Naive thymus-derived CD4-positive, alpha-beta T cell (primary cell): Measurements from ENCODE around the gene GRIA3. TPM values are rescaled to one million over a fixed set of nuclear protein-coding genes. Genes with fewer than 3 reads are reported as not detected.

Source experiments
- ATAC-seq: fragments of 150-1000 bp; cut with Tn5 transposase; 2 replicates; pipeline ENCODE4 v1.10.0; 2021; ENCODE audit warnings: mild to moderate bottlenecking, moderate library complexity
- CTCF ChIA-PET: fragments of 350-600 bp; sonication (Branson Sonifier 250); formaldehyde crosslinking; loops from one replicate; lab custom pipeline; 2021; ENCODE audit warnings: antibody characterized with exemption; lab: Charles Lee
- POLR2A ChIA-PET: fragments of 350-600 bp; sonication (Branson Sonifier 250); formaldehyde crosslinking; loops from one replicate; lab custom pipeline; 2021; ENCODE audit warnings: antibody characterized with exemption, inconsistent platforms; lab: Charles Lee
- DNase-seq, 9 donors: peaks; one replicate each; pipeline versions ENCODE4 v3.0.0 to v3.0.0-alpha.2; 2020 to 2022; ENCODE audit warnings: mixed read lengths in 1 of 9
- H3K27ac ChIP-seq: one replicate; pipeline ENCODE4 v1.7.0; 2013; ENCODE audit warnings: mild to moderate bottlenecking, low read depth, low read length, moderate library complexity
- H3K27me3 ChIP-seq, 2 donors: one replicate each; pipeline ENCODE4 v1.7.0; 2013; ENCODE audit warnings: low read length in 2 of 2, mild to moderate bottlenecking in 2 of 2, moderate library complexity in 2 of 2; ENCODE audit not compliant: control insufficient read depth in 2 of 2, insufficient read depth in 2 of 2
- H3K36me3 ChIP-seq, 3 experiments: 1 replicate in 2 of 3; 2 replicates in 1 of 3; pipeline ENCODE4 v1.7.0; 2013; ENCODE audit warnings: low read length in 3 of 3, mild to moderate bottlenecking in 3 of 3, moderate library complexity in 1 of 3; ENCODE audit not compliant: insufficient read depth in 3 of 3, control insufficient read depth in 2 of 3
- H3K4me1 ChIP-seq, 2 donors: one replicate each; pipeline ENCODE4 v1.7.0; 2013; ENCODE audit warnings: low read length in 2 of 2, mild to moderate bottlenecking in 2 of 2, moderate library complexity in 1 of 2; ENCODE audit not compliant: control insufficient read depth in 2 of 2, insufficient read depth in 2 of 2
- H3K4me3 ChIP-seq: 2 replicates; pipeline ENCODE4 v1.7.0; 2013; ENCODE audit warnings: mild to moderate bottlenecking, low read length
- H3K9me3 ChIP-seq, 3 experiments: 1 replicate in 2 of 3; 2 replicates in 1 of 3; pipeline ENCODE4 v1.7.0; 2013; ENCODE audit warnings: low read length in 3 of 3; ENCODE audit not compliant: control insufficient read depth in 2 of 3
- H3K27ac Mint-ChIP-seq, 9 donors: one replicate each; pipeline ENCODE4 v1.8.0; 2020 to 2022; ENCODE audit warnings: mixed read lengths in 9 of 9, mild to moderate bottlenecking in 8 of 9, moderate library complexity in 5 of 9, inconsistent platforms in 2 of 9
- H3K27me3 Mint-ChIP-seq, 5 donors: one replicate each; pipeline ENCODE4 v1.8.0; 2021 to 2022; ENCODE audit warnings: mixed read lengths in 5 of 5, mild to moderate bottlenecking in 1 of 5
- H3K36me3 Mint-ChIP-seq, 5 donors: one replicate each; pipeline ENCODE4 v1.8.0; 2020 to 2022; ENCODE audit warnings: mixed read lengths in 5 of 5, mild to moderate bottlenecking in 3 of 5, inconsistent platforms in 1 of 5
- H3K4me1 Mint-ChIP-seq, 7 donors: one replicate each; pipeline ENCODE4 v1.8.0; 2020 to 2022; ENCODE audit warnings: mixed read lengths in 7 of 7, mild to moderate bottlenecking in 3 of 7, inconsistent platforms in 1 of 7
- H3K4me3 Mint-ChIP-seq, 10 donors: one replicate each; pipeline ENCODE4 v1.8.0; 2020 to 2022; ENCODE audit warnings: mild to moderate bottlenecking in 10 of 10, mixed read lengths in 10 of 10, moderate library complexity in 6 of 10, inconsistent platforms in 2 of 10
- H3K9me3 Mint-ChIP-seq, 11 donors: one replicate each; pipeline ENCODE4 v1.8.0; 2020 to 2022; ENCODE audit warnings: mixed read lengths in 11 of 11, mild to moderate bottlenecking in 4 of 11, inconsistent platforms in 1 of 11, moderate library complexity in 1 of 11
- intact Hi-C, 2 donors: fragments of 100-400 bp; cut with micrococcal nuclease; formaldehyde crosslinking; loops; one replicate each; pipeline ENCODE4 v1.15.1; 2023
- polyA plus RNA-seq, 2 donors: library from polyadenylated mRNA; unstranded; fragments of 300-500 nt; fragmentation: Illumina TruSeq; gene quantifications; one replicate each; pipeline ENCODE4 v1.2.3, GENCODE V29; 2021
- total RNA-seq, 6 experiments: library from RNA in 5 of 6; stranded (reverse) in 5 of 6; gene quantifications; 1 replicate in 5 of 6; 2 replicates in 1 of 6; pipeline ENCODE4 v1.2.3 and lab custom pipeline; 2021 to 2026

The GRIA3 gene
- total and polyA plus RNA-seq, 7 experiments from 2014 or later: not detected

DNA sequence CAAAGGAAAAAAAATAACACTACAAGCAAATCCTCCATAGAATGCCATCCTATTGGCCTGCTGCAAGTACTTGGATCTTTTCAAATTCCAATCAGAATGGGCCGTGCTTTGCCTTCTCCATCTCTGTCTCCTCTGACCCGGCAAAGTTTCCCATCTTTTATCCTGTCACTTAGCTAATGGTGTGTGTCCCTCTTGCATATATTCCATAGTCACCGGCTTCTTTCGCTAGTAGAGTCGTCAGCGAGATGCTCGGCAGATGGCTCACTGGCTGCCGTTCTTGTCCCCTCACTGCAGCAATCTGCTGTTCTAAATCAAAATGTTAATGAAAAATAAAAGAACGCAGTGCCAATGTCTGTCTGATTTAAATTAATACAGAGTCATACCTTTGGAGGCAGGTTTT is 22.1 kb downstream of the GRIA3 start:
- no peak overlapping the region for H3K27ac Mint-ChIP-seq

DNA sequence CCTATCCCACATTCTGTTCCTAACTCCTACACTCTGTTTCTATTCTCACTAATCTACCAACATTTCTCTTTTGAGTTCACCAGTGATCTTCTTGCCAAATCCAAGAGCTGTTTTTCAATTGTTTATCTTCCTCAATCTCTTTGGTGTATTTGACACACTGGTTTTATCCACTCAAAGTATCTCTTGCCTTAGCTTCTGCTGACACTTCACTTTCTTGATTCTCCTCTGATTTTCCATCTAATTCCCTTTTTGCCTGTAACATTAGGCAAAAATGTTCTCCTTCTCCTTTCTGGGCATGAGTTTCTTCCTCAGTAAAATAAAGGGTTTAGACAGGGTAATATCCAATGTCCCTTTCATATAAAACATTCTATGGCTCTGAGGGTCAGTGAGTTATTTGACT is 26.2 kb downstream of the GRIA3 start:
- H3K4me1 Mint-ChIP-seq: no peaks in the 10 kb centered on the region
- H3K4me1 ChIP-seq: no peaks in the 10 kb centered on the region
- H3K27ac Mint-ChIP-seq: no peak overlapping the region
- no peak overlapping the region for H3K4me3 Mint-ChIP-seq
- ChIA-PET POLR2A (no interaction called here), CTCF (no interaction called here)
- no peaks in the 10 kb centered on the region for H3K9me3 ChIP-seq
- no peak overlapping the region for H3K27ac ChIP-seq
- peaks cover 0 to 10% (median 4%) of the 10 kb centered on the region in 5 donors for H3K27me3 Mint-ChIP-seq
- no peaks in the 10 kb centered on the region for H3K36me3 Mint-ChIP-seq
- ATAC-seq (no peak), DNase-seq (no peak)
- intact Hi-C loops: no loop called here
- H3K27me3 ChIP-seq: no peaks in the 10 kb centered on the region
- no peaks in the 10 kb centered on the region for H3K36me3 ChIP-seq
- peaks cover 0 to under 1% (median 0%) of the 10 kb centered on the region in 11 donors for H3K9me3 Mint-ChIP-seq
- no peak overlapping the region for H3K4me3 ChIP-seq

More for the DNA sequence above, 22.1 kb downstream of the GRIA3 start:
- Histone ChIP-seq H3K27ac (no peak overlapping the region), H3K4me3 (no peak overlapping the region), H3K27me3 (no peaks in the 10 kb centered on the region), H3K9me3 (no peaks in the 10 kb centered on the region), H3K4me1 (no peaks in the 10 kb centered on the region), H3K36me3 (no peaks in the 10 kb centered on the region)
- ATAC-seq (no peak), DNase-seq (no peak)
- intact Hi-C loops: no loop called here
- ChIA-PET CTCF (no interaction called here), POLR2A (no interaction called here)
- Mint-ChIP-seq H3K4me1 (no peaks in the 10 kb centered on the region), H3K4me3 (no peak overlapping the region), H3K9me3 (no peaks in the 10 kb centered on the region), H3K27me3 (peaks cover 0 to 6% (median 4%) of the 10 kb centered on the region in 5 donors), H3K36me3 (no peaks in the 10 kb centered on the region)

DNA sequence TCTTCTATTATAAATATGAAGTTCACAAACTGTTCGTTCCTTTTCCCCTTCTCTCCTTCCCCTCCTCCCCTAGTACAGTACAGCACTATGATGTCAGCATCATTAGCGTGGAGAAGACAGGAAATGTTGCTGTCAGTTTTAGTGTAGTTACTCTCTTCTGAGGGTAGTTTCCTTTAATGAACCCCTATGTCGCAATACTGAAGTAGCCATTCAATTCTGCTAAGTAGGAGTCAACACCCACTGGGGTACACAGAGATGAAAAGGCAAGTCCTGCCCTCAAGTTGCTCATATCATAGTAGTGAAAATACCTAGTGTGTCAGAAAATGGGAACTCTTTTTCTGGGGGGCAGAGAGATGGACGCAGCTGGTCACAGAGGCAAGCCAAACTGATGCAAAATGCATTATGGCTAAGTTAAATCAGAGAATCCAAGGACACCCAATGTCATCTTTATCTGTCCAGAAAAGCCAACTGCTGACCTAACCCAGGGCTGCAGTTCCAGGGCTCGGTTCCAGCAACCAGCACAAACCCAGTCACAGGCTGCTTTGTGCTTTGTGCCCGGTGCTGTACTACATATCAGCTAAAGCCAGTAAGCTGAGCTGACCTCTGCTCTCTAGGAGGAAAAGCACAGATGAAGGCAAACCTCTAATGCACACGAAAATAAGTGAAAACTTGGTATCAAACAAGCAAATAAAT is 31.5 kb downstream of the GRIA3 start:
- H3K4me1 ChIP-seq: no peaks in the 10 kb centered on the region
- H3K9me3 ChIP-seq: no peaks in the 10 kb centered on the region
- Mint-ChIP-seq H3K27me3 (peaks cover 0 to 5% (median 0%) of the 10 kb centered on the region in 5 donors), H3K4me1 (peaks cover 0 to 2% (median 0%) of the 10 kb centered on the region in 7 donors), H3K9me3 (peaks cover 0 to 2% (median 0%) of the 10 kb centered on the region in 11 donors), H3K36me3 (no peaks in the 10 kb centered on the region), H3K4me3 (no peak overlapping the region), H3K27ac (no peak overlapping the region)
- CTCF ChIA-PET: no interaction called here
- POLR2A ChIA-PET: no interaction called here
- DNase-seq: no peak
- no peaks in the 10 kb centered on the region for H3K36me3 ChIP-seq
- no peak overlapping the region for H3K4me3 ChIP-seq
- H3K27me3 ChIP-seq: no peaks in the 10 kb centered on the region
- intact Hi-C loops: no loop called here
- ATAC-seq: no peak
- H3K27ac ChIP-seq: no peak overlapping the region

DNA sequence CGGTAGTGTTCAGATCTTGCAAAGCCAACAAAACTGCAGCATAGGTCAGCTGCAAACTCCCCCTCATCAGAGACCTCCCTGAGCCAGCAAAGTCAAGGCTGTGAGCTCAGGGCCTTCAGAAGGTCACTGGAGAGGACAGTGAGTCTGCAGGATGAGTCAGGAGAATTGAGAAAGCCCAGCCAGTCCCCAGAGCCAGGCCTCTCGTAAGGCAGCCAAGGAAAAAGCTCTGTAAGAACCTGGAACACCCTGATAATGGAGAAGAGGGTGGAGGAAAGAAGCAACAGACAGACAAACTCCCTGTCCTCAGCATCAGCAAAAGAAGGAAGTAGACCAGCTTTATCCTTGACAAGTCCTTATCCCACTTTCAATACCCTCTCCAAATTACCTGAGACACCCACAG is 33.0 kb downstream of the GRIA3 start:
- ATAC-seq (no peak), DNase-seq (no peak)
- ChIA-PET POLR2A (no interaction called here), CTCF (no interaction called here)
- intact Hi-C loops: no loop called here
- Mint-ChIP-seq H3K27ac (no peak overlapping the region), H3K9me3 (peaks cover 0 to 2% (median 0%) of the 10 kb centered on the region in 11 donors), H3K4me3 (no peak overlapping the region), H3K4me1 (peaks cover 0 to 2% (median 0%) of the 10 kb centered on the region in 7 donors), H3K27me3 (no peaks in the 10 kb centered on the region), H3K36me3 (no peaks in the 10 kb centered on the region)
- no peaks in the 10 kb centered on the region for H3K9me3 ChIP-seq
- H3K27ac ChIP-seq: no peak overlapping the region
- no peaks in the 10 kb centered on the region for H3K36me3 ChIP-seq
- H3K27me3 ChIP-seq: no peaks in the 10 kb centered on the region
- H3K4me1 ChIP-seq: no peaks in the 10 kb centered on the region
- no peak overlapping the region for H3K4me3 ChIP-seq

DNA sequence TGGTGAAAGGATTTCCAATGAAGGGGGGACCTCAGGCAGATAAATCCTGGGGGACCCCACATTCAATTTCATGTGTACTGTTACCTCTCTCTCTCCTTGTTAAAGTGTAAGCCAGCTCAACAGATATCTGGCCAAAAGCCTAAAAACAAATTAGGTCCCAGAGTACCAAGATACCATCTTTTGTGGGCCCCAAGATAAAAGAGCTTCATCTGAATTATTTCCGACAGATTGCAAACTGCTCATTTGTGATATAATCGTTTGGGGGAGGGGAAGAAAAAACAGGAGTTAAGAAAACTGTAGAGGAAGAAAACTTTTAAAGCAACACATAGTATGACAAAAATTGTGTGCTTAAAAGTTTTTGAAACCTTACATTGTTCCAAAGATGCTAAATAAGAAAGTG is 33.6 kb downstream of the GRIA3 start:
- intact Hi-C loops: no loop called here
- ATAC-seq: no peak

DNA sequence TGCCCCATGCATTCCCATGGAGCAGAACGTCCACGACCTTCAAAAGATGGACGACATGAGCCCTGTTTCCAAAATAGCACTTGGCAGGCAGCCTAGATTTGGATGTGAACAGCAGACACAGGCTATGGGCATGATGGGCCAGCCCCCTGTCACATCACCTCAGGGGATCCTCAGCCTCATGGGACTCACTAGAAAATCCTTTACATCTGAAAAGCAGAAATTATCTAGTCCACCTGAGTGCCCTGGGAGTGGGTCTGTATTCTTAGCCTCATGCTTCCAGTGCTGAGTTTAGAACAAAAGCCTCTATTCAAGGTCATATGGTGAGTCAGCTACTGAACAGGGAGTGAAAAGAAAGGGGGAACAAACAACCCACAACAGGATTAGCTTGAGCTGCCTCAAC is 35.8 kb downstream of the GRIA3 start:
- H3K9me3 ChIP-seq: no peaks in the 10 kb centered on the region
- POLR2A ChIA-PET: no interaction called here
- no peak overlapping the region for H3K4me3 Mint-ChIP-seq
- no peaks in the 10 kb centered on the region for H3K27me3 ChIP-seq
- no peak overlapping the region for H3K27ac Mint-ChIP-seq
- no peaks in the 10 kb centered on the region for H3K36me3 Mint-ChIP-seq
- H3K9me3 Mint-ChIP-seq: peaks cover 0 to 3% (median 0%) of the 10 kb centered on the region in 11 donors
- CTCF ChIA-PET: no interaction called here
- no peaks in the 10 kb centered on the region for H3K36me3 ChIP-seq
- intact Hi-C loops: no loop called here
- no peaks in the 10 kb centered on the region for H3K27me3 Mint-ChIP-seq
- no peak overlapping the region for H3K4me3 ChIP-seq
- ATAC-seq (no peak), DNase-seq (no peak)
- H3K4me1 ChIP-seq: no peaks in the 10 kb centered on the region
- H3K27ac ChIP-seq: no peak overlapping the region
- H3K4me1 Mint-ChIP-seq: peaks cover 0 to 2% (median 0%) of the 10 kb centered on the region in 7 donors

More for the DNA sequence above, 33.6 kb downstream of the GRIA3 start:
- H3K27me3 ChIP-seq: no peaks in the 10 kb centered on the region
- H3K4me1 ChIP-seq: no peaks in the 10 kb centered on the region
- DNase-seq: no peak
- Mint-ChIP-seq H3K36me3 (no peaks in the 10 kb centered on the region), H3K4me3 (no peak overlapping the region), H3K4me1 (peaks cover 0 to 2% (median 0%) of the 10 kb centered on the region in 7 donors), H3K27ac (no peak overlapping the region), H3K9me3 (peaks cover 0 to 2% (median 0%) of the 10 kb centered on the region in 11 donors), H3K27me3 (no peaks in the 10 kb centered on the region)
- no peaks in the 10 kb centered on the region for H3K36me3 ChIP-seq
- no peaks in the 10 kb centered on the region for H3K9me3 ChIP-seq
- POLR2A ChIA-PET: no interaction called here
- no peak overlapping the region for H3K4me3 ChIP-seq
- H3K27ac ChIP-seq: no peak overlapping the region
- CTCF ChIA-PET: no interaction called here

DNA sequence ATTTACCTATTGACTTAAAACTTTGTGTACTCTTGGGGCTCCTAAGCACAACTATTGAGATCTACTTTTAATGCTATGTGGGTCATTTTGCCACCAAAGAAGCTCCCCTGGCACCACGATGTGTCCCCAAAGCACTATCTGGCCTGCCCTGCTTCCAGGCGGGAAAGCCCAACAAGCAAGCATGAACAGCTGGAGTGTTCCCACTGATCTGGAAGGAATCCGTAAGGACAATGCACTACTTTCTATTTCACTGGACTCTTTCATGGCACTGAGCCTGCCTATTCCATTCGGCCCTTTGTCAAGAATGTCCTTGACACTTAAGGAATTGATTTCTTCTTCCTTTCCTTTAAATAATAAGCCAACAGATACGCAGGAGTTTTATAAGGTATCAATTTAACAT is 38.8 kb downstream of the GRIA3 start:
- no peak overlapping the region for H3K27ac ChIP-seq
- Mint-ChIP-seq H3K9me3 (peaks cover 0 to 3% (median 0%) of the 10 kb centered on the region in 11 donors), H3K4me1 (peaks cover 0 to 2% (median 0%) of the 10 kb centered on the region in 7 donors), H3K27ac (no peak overlapping the region), H3K27me3 (no peaks in the 10 kb centered on the region), H3K4me3 (no peak overlapping the region), H3K36me3 (no peaks in the 10 kb centered on the region)
- ChIA-PET CTCF (no interaction called here), POLR2A (no interaction called here)
- H3K4me3 ChIP-seq: no peak overlapping the region
- no peaks in the 10 kb centered on the region for H3K9me3 ChIP-seq
- no peaks in the 10 kb centered on the region for H3K36me3 ChIP-seq
- ATAC-seq: no peak
- no peaks in the 10 kb centered on the region for H3K27me3 ChIP-seq
- DNase-seq: no peak
- intact Hi-C loops: no loop called here
- H3K4me1 ChIP-seq: no peaks in the 10 kb centered on the region
